Sigmoid colon (tissue), 7 donors: Measurements from ENCODE around the gene ANXA3. TPM values are rescaled to one million over a fixed set of nuclear protein-coding genes. Genes with fewer than 3 reads are reported as not detected.

Source experiments
- DNase-seq: peaks from one replicate; pipeline ENCODE4 v3.0.0-alpha.2; 2019
- H3K27ac ChIP-seq, 4 donors: fragments of 200-600 bp; sonication (generic); one replicate each; pipeline ENCODE4 v1.5.1; 2016 to 2019; ENCODE audit warnings: mild to moderate bottlenecking in 1 of 4
- H3K27me3 ChIP-seq, 3 donors: fragments of 200-600 bp; sonication (generic); one replicate each; pipeline ENCODE4 v1.5.1; 2019; ENCODE audit warnings: mild to moderate bottlenecking in 1 of 3
- H3K36me3 ChIP-seq, 4 donors: fragments of 200-600 bp; sonication (generic); one replicate each; pipeline ENCODE4 v1.5.1; 2016 to 2019
- H3K4me1 ChIP-seq, 4 donors: fragments of 200-600 bp; sonication (generic); one replicate each; pipeline ENCODE4 v1.5.1; 2017 to 2019
- H3K4me3 ChIP-seq, 4 donors: fragments of 200-600 bp; sonication (generic); one replicate each; pipeline ENCODE4 v1.5.1; 2017 to 2019; ENCODE audit warnings: mild to moderate bottlenecking in 2 of 4, moderate library complexity in 1 of 4
- H3K9me3 ChIP-seq, 4 donors: fragments of 200-600 bp in 3 of 4; sonication (generic) in 3 of 4; one replicate each; pipeline versions ENCODE4 v1.5.1 to v1.6.1; 2013 to 2019
- EP300 ChIP-seq, 4 donors: sonication (generic); formaldehyde crosslinking; IDR thresholded peaks; one replicate each; pipeline ENCODE4 v1.6.1; 2017; ENCODE audit warnings: antibody characterized with exemption in 4 of 4
- POLR2A ChIP-seq, 2 donors: fragments of 450-650 bp; IDR thresholded peaks; one replicate each; pipeline ENCODE4 v1.6.1; 2016; ENCODE audit warnings: antibody characterized with exemption in 2 of 2, mild to moderate bottlenecking in 2 of 2, moderate library complexity in 2 of 2
- POLR2AphosphoS5 ChIP-seq, 4 donors: sonication (generic); formaldehyde crosslinking; IDR thresholded peaks; one replicate each; pipeline ENCODE4 v1.6.1; 2017; ENCODE audit warnings: antibody characterized with exemption in 4 of 4
- WGBS, 2 donors: extraction: QIAGEN DNeasy Blood & Tissue Kit; methylation state at CpG; one replicate each; pipeline ENCODE4 v1.1.7; 2013; 5-methylcytosine and 5-hydroxymethylcytosine counted together
- intact Hi-C: fragments of 100-400 bp; cut with DNase I; formaldehyde crosslinking; loops from one replicate; pipeline ENCODE4 v1.15.1; 2023
- polyA plus RNA-seq, 3 donors: library from polyadenylated mRNA; stranded (reverse); fragments of 200-250 nt; gene quantifications; one replicate each; pipeline ENCODE4 v1.2.3, GENCODE V29; 2013
- total RNA-seq, 4 donors: library from RNA; depleted of rRNA; stranded (reverse); fragments of >200 nt; gene quantifications; one replicate each; pipeline ENCODE4 v1.1.0, GENCODE V29; 2016
- TF ChIP-seq, protein P1 (sequence below), 4 experiments: fragments of 450-650 bp in 3 of 4; fragments of 200-600 bp in 1 of 4; IDR thresholded peaks; one replicate each; pipeline ENCODE4 v1.5.1; 2016 to 2019; ENCODE audit warnings: antibody characterized with exemption in 4 of 4, mild to moderate bottlenecking in 3 of 4, moderate library complexity in 2 of 4
- donor health status: healthy with polysubstance abuse.
- donor health status: Bipolar disorder and iron deficiency.
- donor health status: healthy.

ANXA3 gene
- total and polyA plus RNA-seq, 7 donors, result 17.8 to 109 (median 46.4) TPM

DNA sequence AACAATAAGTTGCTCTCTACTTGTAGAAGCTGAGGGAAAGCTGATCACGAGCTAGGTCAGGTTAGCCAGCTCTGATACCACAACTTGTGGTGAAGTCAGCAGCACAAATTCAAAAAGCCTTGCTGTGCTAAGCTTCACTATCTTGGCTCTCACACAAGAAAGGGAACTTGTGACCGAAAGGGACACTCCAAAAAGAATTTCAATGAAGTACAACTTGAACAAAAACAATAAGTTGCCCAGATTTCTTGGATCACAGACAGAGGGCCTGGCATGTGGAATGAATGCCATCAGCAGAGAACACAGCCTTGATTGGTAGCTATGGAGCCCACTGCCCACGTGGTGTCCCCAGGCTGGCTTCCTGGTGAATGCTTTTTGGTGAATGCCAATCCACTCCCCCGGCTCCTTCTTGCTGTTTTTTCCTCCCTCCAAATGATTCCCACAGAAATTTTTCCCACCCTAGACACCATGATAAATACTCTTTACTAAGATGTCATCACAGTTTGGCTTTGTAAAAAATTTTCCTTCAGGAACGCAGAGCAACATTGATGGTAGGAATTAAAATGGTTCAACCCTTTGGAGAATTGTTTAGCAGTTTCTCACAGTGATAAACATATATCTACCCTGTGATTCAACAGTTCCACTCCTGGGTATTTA is 82.6 kb downstream of the ANXA3 start:
- no peak for TF ChIP-seq EP300 (IDR thresholded peaks at IDR 0.05)
- H3K27ac ChIP-seq, result peak overlapping the region in 2 of 4 donors; percentile 20 to 40
- WGBS, 2 donors, result 75 to 89% methylated on average over 5 of the region's 5 CpGs
- H3K4me1 ChIP-seq, result no peaks in the 10 kb centered on the region
- no peak overlapping the region for H3K4me3 ChIP-seq
- no peaks in the 10 kb centered on the region for H3K27me3 ChIP-seq
- H3K36me3 ChIP-seq, result no peaks in the 10 kb centered on the region
- intact Hi-C loops, result no loop called here
- peak; percentile 74 for DNase-seq
- H3K9me3 ChIP-seq, result no peaks in the 10 kb centered on the region

DNA sequence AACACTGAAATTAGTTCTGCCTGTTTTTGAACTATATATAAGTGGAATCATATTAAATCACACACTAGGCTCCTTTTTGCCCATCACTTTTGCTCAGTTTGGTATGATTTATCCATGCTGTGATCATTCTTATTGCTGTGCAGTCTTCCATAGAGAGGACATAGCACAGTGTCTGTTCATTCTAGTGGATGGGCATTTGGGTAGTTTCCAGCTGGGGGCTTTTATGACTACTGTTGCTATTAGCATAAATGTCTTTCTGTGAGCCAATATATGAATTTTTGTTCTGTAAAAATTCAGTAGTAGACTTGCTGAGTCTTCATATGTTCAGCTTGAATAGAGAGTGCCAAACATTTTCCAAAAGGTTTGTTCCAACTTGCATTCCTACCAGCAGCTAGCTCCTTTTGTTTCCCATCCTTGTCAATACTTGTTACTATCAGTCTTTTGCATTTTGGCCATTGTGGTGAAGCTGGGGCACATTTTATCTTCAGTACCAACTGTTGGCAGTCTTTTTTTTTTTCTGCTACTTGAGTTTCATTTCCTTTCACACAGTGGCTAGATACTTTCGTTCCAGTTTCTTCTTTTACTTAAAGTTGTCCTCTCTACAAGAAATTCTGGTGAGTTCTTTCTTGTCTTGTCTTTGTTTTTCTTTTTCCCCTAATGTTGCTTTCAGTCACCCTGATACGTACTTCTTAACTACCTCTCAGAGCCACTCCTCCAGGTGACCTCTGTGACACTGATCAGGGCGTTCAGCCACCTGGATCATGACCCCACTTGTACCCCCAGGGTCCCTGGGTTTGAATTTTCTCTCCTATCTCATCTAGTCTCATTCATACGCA is 87.0 kb downstream of the ANXA3 start:
- H3K4me3 ChIP-seq, result no peak overlapping the region
- no peak for DNase-seq
- H3K27me3 ChIP-seq, result no peaks in the 10 kb centered on the region
- peak overlapping the region in 1 of 4 donors; percentile 16 for H3K27ac ChIP-seq
- WGBS, 2 donors, result 58 to 85% methylated on average over 4 of the region's 4 CpGs
- TF ChIP-seq POLR2A (IDR thresholded peaks at IDR 0.05), result no peak
- TF ChIP-seq POLR2AphosphoS5 (IDR thresholded peaks at IDR 0.05), result no peak
- no peak for TF ChIP-seq EP300 (IDR thresholded peaks at IDR 0.05)
- TF ChIP-seq, protein P1, sequence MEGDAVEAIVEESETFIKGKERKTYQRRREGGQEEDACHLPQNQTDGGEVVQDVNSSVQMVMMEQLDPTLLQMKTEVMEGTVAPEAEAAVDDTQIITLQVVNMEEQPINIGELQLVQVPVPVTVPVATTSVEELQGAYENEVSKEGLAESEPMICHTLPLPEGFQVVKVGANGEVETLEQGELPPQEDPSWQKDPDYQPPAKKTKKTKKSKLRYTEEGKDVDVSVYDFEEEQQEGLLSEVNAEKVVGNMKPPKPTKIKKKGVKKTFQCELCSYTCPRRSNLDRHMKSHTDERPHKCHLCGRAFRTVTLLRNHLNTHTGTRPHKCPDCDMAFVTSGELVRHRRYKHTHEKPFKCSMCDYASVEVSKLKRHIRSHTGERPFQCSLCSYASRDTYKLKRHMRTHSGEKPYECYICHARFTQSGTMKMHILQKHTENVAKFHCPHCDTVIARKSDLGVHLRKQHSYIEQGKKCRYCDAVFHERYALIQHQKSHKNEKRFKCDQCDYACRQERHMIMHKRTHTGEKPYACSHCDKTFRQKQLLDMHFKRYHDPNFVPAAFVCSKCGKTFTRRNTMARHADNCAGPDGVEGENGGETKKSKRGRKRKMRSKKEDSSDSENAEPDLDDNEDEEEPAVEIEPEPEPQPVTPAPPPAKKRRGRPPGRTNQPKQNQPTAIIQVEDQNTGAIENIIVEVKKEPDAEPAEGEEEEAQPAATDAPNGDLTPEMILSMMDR (IDR thresholded peaks at IDR 0.05), result no peak
- no peaks in the 10 kb centered on the region for H3K36me3 ChIP-seq
- no peaks in the 10 kb centered on the region for H3K4me1 ChIP-seq
- intact Hi-C loops, result no loop called here
- H3K9me3 ChIP-seq, result no peaks in the 10 kb centered on the region

DNA sequence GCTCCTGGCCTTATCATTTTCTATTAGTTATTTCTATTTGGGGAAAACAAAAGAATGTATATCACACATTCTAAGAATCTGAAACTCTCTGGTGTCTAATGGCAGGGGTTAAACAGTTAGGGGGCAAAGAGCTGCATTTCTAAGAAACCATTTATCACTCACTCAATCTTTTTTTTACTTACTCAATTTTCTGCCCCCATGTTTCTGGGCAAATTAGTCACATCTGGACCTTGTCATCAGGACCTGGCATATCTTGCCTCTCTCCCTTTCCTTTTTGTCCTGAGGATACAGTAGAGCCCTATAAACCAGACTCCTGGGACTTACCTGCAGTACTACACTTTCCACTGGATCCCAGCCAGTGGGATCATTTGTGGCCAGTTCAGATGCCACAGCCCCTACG is 89.1 kb downstream of the ANXA3 start:
- no peaks in the 10 kb centered on the region for H3K27me3 ChIP-seq
- TF ChIP-seq POLR2A (IDR thresholded peaks at IDR 0.05) (no peak), EP300 (IDR thresholded peaks at IDR 0.05) (no peak), POLR2AphosphoS5 (IDR thresholded peaks at IDR 0.05) (no peak)
- TF ChIP-seq, protein P1 (IDR thresholded peaks at IDR 0.05), result no peak
- intact Hi-C loops, result loop anchor here (10.0 kb wide), 1 partner anchor 224 kb away; no protein-coding TSS in a partner anchor

DNA sequence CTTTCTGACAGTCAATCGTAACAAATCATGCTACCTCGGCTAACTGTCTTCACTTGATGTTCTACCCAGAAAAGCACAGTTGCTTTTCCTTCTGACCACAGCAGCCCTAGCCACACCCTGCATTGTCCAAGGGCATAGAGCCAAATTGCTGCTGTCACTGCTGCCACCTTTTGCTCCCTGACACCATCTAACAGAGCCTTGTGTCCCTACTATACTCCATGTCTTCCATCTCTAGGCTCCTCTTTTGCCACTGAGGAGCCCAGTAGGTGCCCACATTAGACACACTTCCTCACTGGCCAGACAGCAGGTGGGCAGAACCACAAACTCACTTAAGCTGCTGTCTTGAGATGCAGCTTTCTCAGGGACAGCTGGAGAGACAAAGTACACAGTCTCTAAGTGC is 91.4 kb downstream of the ANXA3 start:
- Histone ChIP-seq H3K36me3 (no peaks in the 10 kb centered on the region), H3K4me1 (peaks cover 0 to 23% (median 18%) of the 10 kb centered on the region in 4 donors), H3K27ac (no peak overlapping the region), H3K27me3 (no peaks in the 10 kb centered on the region), H3K9me3 (no peaks in the 10 kb centered on the region), H3K4me3 (no peak overlapping the region)
- 14 to 68% methylated on average over 2 of the region's 2 CpGs for WGBS, 2 donors
- DNase-seq, result no peak
- intact Hi-C loops, result loop anchor here (10.0 kb wide), 1 partner anchor 222 kb away; no protein-coding TSS in a partner anchor
- TF ChIP-seq EP300 (IDR thresholded peaks at IDR 0.05), result no peak

More for the DNA sequence above, 89.1 kb downstream of the ANXA3 start:
- H3K4me1 ChIP-seq, result peaks cover 0 to 15% (median 10%) of the 10 kb centered on the region in 4 donors
- 57 to 61% methylated on average over 1 of the region's 1 CpG for WGBS, 2 donors
- H3K36me3 ChIP-seq, result no peaks in the 10 kb centered on the region
- no peak for DNase-seq
- H3K27ac ChIP-seq, result no peak overlapping the region
- no peak overlapping the region for H3K4me3 ChIP-seq
- no peaks in the 10 kb centered on the region for H3K9me3 ChIP-seq

DNA sequence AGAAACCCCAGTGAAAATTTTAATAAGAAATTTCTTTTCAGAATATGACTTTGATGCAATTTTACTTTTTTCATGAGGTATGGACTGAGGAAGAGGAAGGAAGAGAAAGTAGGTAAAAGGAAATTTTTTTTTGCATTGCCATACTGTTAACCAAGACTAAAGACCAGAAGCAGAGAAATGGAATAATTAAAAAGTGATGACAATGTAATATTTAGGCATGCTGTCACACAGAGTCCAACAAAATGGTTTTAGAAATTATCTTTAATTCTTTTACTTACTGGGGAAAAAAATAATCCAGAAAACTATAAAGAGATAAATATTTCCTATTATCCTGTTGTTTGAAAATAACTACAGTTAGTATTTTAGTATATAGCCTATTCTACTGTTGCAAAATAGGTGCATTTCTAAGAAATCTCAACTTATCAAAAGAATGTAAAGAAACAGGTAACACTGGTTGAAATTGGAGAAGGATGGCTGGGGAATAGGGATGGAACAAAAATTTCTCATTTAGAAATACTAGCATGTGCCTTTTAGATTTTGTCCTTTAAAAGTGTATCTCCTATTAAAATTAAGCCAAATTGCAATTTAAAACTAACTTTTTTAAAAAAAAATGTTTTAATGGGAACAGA is 92.6 kb downstream of the ANXA3 start:
- Histone ChIP-seq H3K27me3 (no peaks in the 10 kb centered on the region), H3K4me1 (peaks cover 0 to 23% (median 18%) of the 10 kb centered on the region in 4 donors), H3K27ac (peak overlapping the region in 2 of 4 donors; percentile 79 to 81), H3K4me3 (no peak overlapping the region), H3K36me3 (no peaks in the 10 kb centered on the region), H3K9me3 (no peaks in the 10 kb centered on the region)
- intact Hi-C loops, result loop anchor here (1.0 to 10.0 kb wide), 2 partner anchors 131 to 221 kb away; no protein-coding TSS in a partner anchor
- TF ChIP-seq EP300 (IDR thresholded peaks at IDR 0.05) (no peak), POLR2A (IDR thresholded peaks at IDR 0.05) (no peak), POLR2AphosphoS5 (IDR thresholded peaks at IDR 0.05) (no peak)
- TF ChIP-seq, protein P1 (IDR thresholded peaks at IDR 0.05), result no peak
- no peak for DNase-seq
